Measurements from ENCODE around the gene POU6F2. TPM values are rescaled to one million over a fixed set of nuclear protein-coding genes. Genes with fewer than 3 reads are reported as not detected.

POU6F2 gene
- total RNA-seq, 1 donor from 2014 or later = not detected

- Histone ChIP-seq H3K36me3 (no peaks in the 10 kb centered on the region), H3K4me1 (no peaks in the 10 kb centered on the region), H3K4me3 (no peak overlapping the region), H3K9me3 (peaks cover 0 to 4% of the 10 kb centered on the region in 2 donors), H3K27me3 (no peaks in the 10 kb centered on the region), H3K27ac (no peak overlapping the region)
- DNase-seq (ENCODE audit: low spot score in 2 of 2) = no peak
- intact Hi-C loops (cut with DNase I) = loop anchor here (10.0 kb wide), 1 partner anchor 104 kb away; no protein-coding TSS in a partner anchor
- no peak for TF ChIP-seq CTCF (IDR thresholded peaks at IDR 0.05)
Measured at GRCh38 chr7:39051279-39051678, 73.6 kb downstream of the POU6F2 start.

GRCh38 chr7:39051707-39052106 lies 74.0 kb downstream of the POU6F2 start:
- intact Hi-C loops (cut with DNase I) = loop anchor here (10.0 kb wide), 1 partner anchor 103 kb away; no protein-coding TSS in a partner anchor

GRCh38 chr7:39054731-39055130 lies 77.0 kb downstream of the POU6F2 start:
- H3K27ac ChIP-seq = no peak overlapping the region
- no peaks in the 10 kb centered on the region for H3K27me3 ChIP-seq
- TF ChIP-seq CTCF (IDR thresholded peaks at IDR 0.05) = no peak
- peaks cover 0 to 4% of the 10 kb centered on the region in 2 donors for H3K9me3 ChIP-seq
- no peaks in the 10 kb centered on the region for H3K36me3 ChIP-seq
- intact Hi-C loops (cut with DNase I) = loop anchor here (10.0 kb wide), 1 partner anchor 100 kb away; no protein-coding TSS in a partner anchor
- H3K4me3 ChIP-seq = no peak overlapping the region
- no peak for DNase-seq (ENCODE audit: low spot score in 2 of 2)
- no peaks in the 10 kb centered on the region for H3K4me1 ChIP-seq

More at GRCh38 chr7:39051707-39052106, 74.0 kb downstream of the POU6F2 start:
- H3K27ac ChIP-seq = no peak overlapping the region
- no peak for DNase-seq (ENCODE audit: low spot score in 2 of 2)
- no peaks in the 10 kb centered on the region for H3K36me3 ChIP-seq
- no peak overlapping the region for H3K4me3 ChIP-seq
- TF ChIP-seq CTCF (IDR thresholded peaks at IDR 0.05) = no peak
- peaks cover 0 to 4% of the 10 kb centered on the region in 2 donors for H3K9me3 ChIP-seq
- no peaks in the 10 kb centered on the region for H3K27me3 ChIP-seq
- H3K4me1 ChIP-seq = no peaks in the 10 kb centered on the region

- no peak for DNase-seq (ENCODE audit: low spot score in 2 of 2)
- H3K4me1 ChIP-seq = no peaks in the 10 kb centered on the region
- H3K9me3 ChIP-seq = peaks cover 0 to 4% of the 10 kb centered on the region in 2 donors
- no peak overlapping the region for H3K27ac ChIP-seq
- TF ChIP-seq CTCF (IDR thresholded peaks at IDR 0.05) = no peak
- no peak overlapping the region for H3K4me3 ChIP-seq
- intact Hi-C loops (cut with DNase I) = loop anchor here (10.0 kb wide), 1 partner anchor 99 kb away; no protein-coding TSS in a partner anchor
- no peaks in the 10 kb centered on the region for H3K27me3 ChIP-seq
- H3K36me3 ChIP-seq = no peaks in the 10 kb centered on the region
Measured at GRCh38 chr7:39056153-39056552, 78.4 kb downstream of the POU6F2 start.

GRCh38 chr7:39062811-39063210 lies 85.1 kb downstream of the POU6F2 start:
- H3K36me3 ChIP-seq = no peaks in the 10 kb centered on the region
- intact Hi-C loops (cut with DNase I) = no loop called here

More at GRCh38 chr7:39062811-39063210, 85.1 kb downstream of the POU6F2 start:
- Histone ChIP-seq H3K9me3 (no peaks in the 10 kb centered on the region), H3K4me1 (no peaks in the 10 kb centered on the region), H3K4me3 (no peak overlapping the region), H3K27ac (no peak overlapping the region), H3K27me3 (no peaks in the 10 kb centered on the region)
- no peak for TF ChIP-seq CTCF (IDR thresholded peaks at IDR 0.05)
- no peak for DNase-seq (ENCODE audit: low spot score in 2 of 2)
